Spleen (tissue), 11 donors: ENCODE data around the gene DIP2A. TPM values are rescaled to one million over a fixed set of nuclear protein-coding genes. Genes with fewer than 3 reads are reported as not detected.
A peak's percentile ranks its signal among the peaks of the same experiment; 100 is the strongest.

ENCODE experiments used
- DNase-seq: peaks from one replicate; pipeline ENCODE4 v3.0.0-alpha.2; 2020
- H3K27ac ChIP-seq, 8 donors: fragments of 200-600 bp; sonication (generic) in 7 of 8; 1 replicate in 4 of 8; 2 replicates in 4 of 8; pipeline versions ENCODE4 v1.5.0 to v1.8.0; 2016 to 2021; ENCODE audit warnings: inconsistent platforms in 4 of 8, mild to moderate bottlenecking in 4 of 8, moderate library complexity in 1 of 8
- H3K27me3 ChIP-seq, 7 donors: fragments of 200-600 bp; sonication (generic) in 6 of 7; replicated peaks in 1 of 7; 1 replicate in 4 of 7; 2 replicates in 3 of 7; pipeline versions ENCODE4 v1.5.0 to v1.8.0; 2016 to 2021; ENCODE audit warnings: inconsistent platforms in 3 of 7, mild to moderate bottlenecking in 1 of 7
- H3K36me3 ChIP-seq, 6 donors: fragments of 200-600 bp; sonication (generic) in 5 of 6; 1 replicate in 4 of 6; 2 replicates in 2 of 6; pipeline versions ENCODE4 v1.5.0 to v1.8.0; 2016 to 2021; ENCODE audit warnings: inconsistent platforms in 2 of 6
- H3K4me1 ChIP-seq, 6 donors: fragments of 200-600 bp; sonication (generic) in 5 of 6; 1 replicate in 3 of 6; 2 replicates in 3 of 6; pipeline versions ENCODE4 v1.5.0 to v1.8.0; 2016 to 2021; ENCODE audit warnings: inconsistent platforms in 3 of 6
- H3K4me3 ChIP-seq, 8 donors: fragments of 200-600 bp; sonication (generic) in 7 of 8; 1 replicate in 4 of 8; 2 replicates in 4 of 8; pipeline versions ENCODE4 v1.5.0 to v1.8.0; 2016 to 2021; ENCODE audit warnings: inconsistent platforms in 4 of 8, mild to moderate bottlenecking in 4 of 8, moderate library complexity in 2 of 8
- H3K9me3 ChIP-seq, 8 donors: fragments of 200-600 bp; sonication (generic) in 7 of 8; 1 replicate in 4 of 8; 2 replicates in 4 of 8; pipeline versions ENCODE4 v1.5.0 to v1.8.0; 2016 to 2021; ENCODE audit warnings: inconsistent platforms in 4 of 8
- POLR2A ChIP-seq, 3 donors: fragments of 450-650 bp; IDR thresholded peaks; one replicate each; pipeline ENCODE4 v1.5.1; 2017; ENCODE audit warnings: antibody characterized with exemption in 3 of 3, mild to moderate bottlenecking in 1 of 3
- POLR2AphosphoS5 ChIP-seq, 3 donors: sonication (generic); formaldehyde crosslinking; IDR thresholded peaks; one replicate each; pipeline ENCODE4 v1.5.1; 2017; ENCODE audit warnings: antibody characterized with exemption in 3 of 3
- whole genome bisulfite sequencing, 5 donors: extraction: QIAGEN DNeasy Blood & Tissue Kit in 3 of 5; methylation state at CpG; one replicate each; pipeline versions ENCODE4 v1.1.5 to v1.1.7; 2013 to 2018; 5-methylcytosine and 5-hydroxymethylcytosine counted together
- intact Hi-C: fragments of 100-400 bp; cut with DNase I; formaldehyde crosslinking; loops from one replicate; pipeline ENCODE4 v1.15.0; 2023; ENCODE audit warnings: low total_unique reads
- polyA plus RNA-seq, 3 donors: library from polyadenylated mRNA; stranded (reverse); fragments of 200-250 nt; gene quantifications; one replicate each; pipeline ENCODE4 v1.2.1, GENCODE V29; 2013
- total RNA-seq, 7 donors: library from RNA; depleted of rRNA in 3 of 7; stranded (reverse); fragments of >200 nt in 3 of 7; fragmentation: NEBNext Ultra II Directional in 4 of 7; extraction: Animal tissue kit (Norgen Biotek cat#: 25700) in 4 of 7; gene quantifications; one replicate each; pipeline versions ENCODE4 v1.1.0 to v1.2.1, GENCODE V29; 2016 to 2021
- TF ChIP-seq, protein P1 (sequence below), 11 experiments: fragments of 200-600 bp in 7 of 11; fragments of 450-650 bp in 4 of 11; sonication (generic) in 4 of 11; IDR thresholded peaks in 8 of 11; conservative IDR thresholded peaks in 3 of 11; 1 replicate in 7 of 11; 2 replicates in 4 of 11; pipeline versions ENCODE4 v1.4.0 to v1.8.0; 2016 to 2021; ENCODE audit warnings: antibody characterized with exemption in 11 of 11, inconsistent platforms in 4 of 11, mild to moderate bottlenecking in 1 of 11
- donor health status: healthy with polysubstance abuse.
- donor health status: DM: no; HTN: no; CAD: no; lungs with moderate emphysema.
- donor health status: DM: no; HTN: no; CAD: no.
- donor health status: Bipolar disorder and iron deficiency.
- donor health status: healthy.
- donor health status: DM: no; HTN: no; CAD: no.
- donor health status: DM: yes; HTN: yes; CAD: no.

The DIP2A gene
- total and polyA plus RNA-seq, 10 donors: 14.7 to 96.7 (median 64.1) TPM

DNA sequence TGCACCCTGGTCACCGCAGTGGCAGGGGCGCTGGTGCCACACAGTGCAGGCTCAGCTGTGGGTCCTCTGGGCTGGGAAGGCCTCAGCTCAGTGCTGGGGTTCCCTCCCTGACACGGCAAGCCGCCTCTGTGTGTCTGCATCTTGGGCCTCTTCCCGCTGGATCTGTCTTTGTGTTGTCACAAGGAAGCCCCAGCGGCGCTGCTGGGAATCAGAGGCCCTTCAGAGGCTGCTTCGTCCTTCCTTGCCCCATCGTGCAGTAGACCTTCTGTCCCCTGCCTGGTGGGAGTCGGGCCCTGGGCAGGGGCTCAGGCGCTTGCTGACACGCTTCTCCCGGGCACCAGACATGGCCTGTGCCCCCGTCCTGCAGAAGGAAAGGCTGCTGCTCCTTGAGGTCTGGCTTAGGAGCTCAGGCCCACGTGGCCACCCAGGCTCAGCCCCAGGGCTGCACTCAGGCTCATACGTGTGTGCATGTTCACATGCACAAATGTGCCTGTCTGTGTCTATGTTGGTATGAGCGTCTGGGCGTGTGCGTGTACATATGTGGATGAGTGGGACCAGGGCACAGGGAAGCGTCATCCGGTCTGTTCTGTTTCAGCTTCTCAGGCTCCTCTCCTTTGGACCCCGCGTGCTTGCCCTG is 24.3 kb upstream of the DIP2A start:
- peaks cover 0 to 100% (median 81%) of the 10 kb centered on the region in 6 donors for H3K36me3 ChIP-seq
- H3K27me3 ChIP-seq: no peaks in the 10 kb centered on the region
- intact Hi-C loops: no loop called here
- no peak overlapping the region for H3K27ac ChIP-seq
- no peak for DNase-seq
- TF ChIP-seq, protein P1, sequence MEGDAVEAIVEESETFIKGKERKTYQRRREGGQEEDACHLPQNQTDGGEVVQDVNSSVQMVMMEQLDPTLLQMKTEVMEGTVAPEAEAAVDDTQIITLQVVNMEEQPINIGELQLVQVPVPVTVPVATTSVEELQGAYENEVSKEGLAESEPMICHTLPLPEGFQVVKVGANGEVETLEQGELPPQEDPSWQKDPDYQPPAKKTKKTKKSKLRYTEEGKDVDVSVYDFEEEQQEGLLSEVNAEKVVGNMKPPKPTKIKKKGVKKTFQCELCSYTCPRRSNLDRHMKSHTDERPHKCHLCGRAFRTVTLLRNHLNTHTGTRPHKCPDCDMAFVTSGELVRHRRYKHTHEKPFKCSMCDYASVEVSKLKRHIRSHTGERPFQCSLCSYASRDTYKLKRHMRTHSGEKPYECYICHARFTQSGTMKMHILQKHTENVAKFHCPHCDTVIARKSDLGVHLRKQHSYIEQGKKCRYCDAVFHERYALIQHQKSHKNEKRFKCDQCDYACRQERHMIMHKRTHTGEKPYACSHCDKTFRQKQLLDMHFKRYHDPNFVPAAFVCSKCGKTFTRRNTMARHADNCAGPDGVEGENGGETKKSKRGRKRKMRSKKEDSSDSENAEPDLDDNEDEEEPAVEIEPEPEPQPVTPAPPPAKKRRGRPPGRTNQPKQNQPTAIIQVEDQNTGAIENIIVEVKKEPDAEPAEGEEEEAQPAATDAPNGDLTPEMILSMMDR (IDR thresholded peaks at IDR 0.05 in 8 of 11, conservative IDR thresholded peaks at IDR 0.05 in 3 of 11): no peak
- TF ChIP-seq POLR2A (IDR thresholded peaks at IDR 0.05): no peak
- no peak for TF ChIP-seq POLR2AphosphoS5 (IDR thresholded peaks at IDR 0.05)
- peaks cover 0 to 9% (median 0%) of the 10 kb centered on the region in 6 donors for H3K4me1 ChIP-seq
- no peaks in the 10 kb centered on the region for H3K9me3 ChIP-seq
- H3K4me3 ChIP-seq: no peak overlapping the region
- 95 to 96% (median 95%) methylated on average over 23 of the region's 23 CpGs for WGBS, 5 donors

DNA sequence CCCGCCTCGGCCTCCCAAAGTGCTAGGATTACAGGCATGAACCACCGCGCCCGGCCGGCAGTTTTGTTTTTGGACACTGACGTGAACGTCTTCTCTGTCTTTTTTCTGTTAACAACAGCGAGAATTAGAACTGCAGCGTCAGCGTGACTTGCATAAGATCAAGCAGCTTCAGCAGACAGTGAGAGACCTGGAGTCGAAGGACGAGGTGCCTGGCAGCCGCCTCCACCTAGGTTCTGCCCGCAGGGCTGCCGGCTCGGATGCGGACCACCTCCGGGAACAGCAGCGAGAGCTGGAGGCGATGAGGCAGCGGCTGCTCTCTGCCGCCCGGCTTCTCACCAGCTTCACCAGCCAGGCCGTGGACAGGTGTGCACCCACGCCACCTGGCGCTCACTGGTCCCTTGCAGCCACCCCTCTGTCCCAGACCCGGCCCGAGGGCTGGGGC is 22.9 kb upstream of the DIP2A start:
- H3K27me3 ChIP-seq: no peaks in the 10 kb centered on the region
- TF ChIP-seq POLR2A (IDR thresholded peaks at IDR 0.05): no peak
- peak in 1 of 3 donors; percentile 25 for TF ChIP-seq POLR2AphosphoS5 (IDR thresholded peaks at IDR 0.05)
- TF ChIP-seq, protein P1 (IDR thresholded peaks at IDR 0.05 in 8 of 11, conservative IDR thresholded peaks at IDR 0.05 in 3 of 11): no peak
- whole genome bisulfite sequencing, 5 donors: 94 to 98% (median 96%) methylated on average over 29 of the region's 29 CpGs
- intact Hi-C loops: no loop called here
- H3K36me3 ChIP-seq: peaks cover 2 to 100% (median 82%) of the 10 kb centered on the region in 6 donors
- no peak overlapping the region for H3K4me3 ChIP-seq
- DNase-seq: no peak
- no peaks in the 10 kb centered on the region for H3K9me3 ChIP-seq
- no peak overlapping the region for H3K27ac ChIP-seq
- peaks cover 0 to 9% (median 0%) of the 10 kb centered on the region in 6 donors for H3K4me1 ChIP-seq

DNA sequence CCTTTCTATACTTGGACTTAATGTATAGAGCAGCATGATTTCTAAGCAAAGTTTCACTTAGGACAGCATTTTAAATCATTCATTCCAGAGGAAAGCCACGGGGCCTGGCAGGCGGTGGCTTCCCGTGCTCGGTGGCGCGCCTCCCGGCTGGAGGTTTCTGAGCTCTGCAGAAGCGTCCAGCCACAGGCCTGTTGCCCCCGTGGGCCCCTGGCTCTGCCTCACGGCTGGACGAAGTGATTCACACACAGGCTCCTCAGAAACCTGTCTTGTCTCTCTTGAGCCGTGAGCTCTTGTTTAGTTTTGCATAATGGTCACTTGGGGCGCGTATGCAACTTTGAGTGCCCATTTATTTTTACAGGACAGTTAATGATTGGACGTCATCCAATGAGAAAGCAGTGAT is 22.1 kb upstream of the DIP2A start:
- no peaks in the 10 kb centered on the region for H3K27me3 ChIP-seq
- no peaks in the 10 kb centered on the region for H3K9me3 ChIP-seq
- peaks cover 0 to 9% (median 0%) of the 10 kb centered on the region in 6 donors for H3K4me1 ChIP-seq
- no peak overlapping the region for H3K27ac ChIP-seq
- H3K4me3 ChIP-seq: no peak overlapping the region
- peaks cover 2 to 100% (median 82%) of the 10 kb centered on the region in 6 donors for H3K36me3 ChIP-seq
- no peak for DNase-seq
- 77 to 91% (median 89%) methylated on average over 14 to 15 of the region's 15 CpGs for WGBS, 5 donors
- intact Hi-C loops: no loop called here
- TF ChIP-seq POLR2A (IDR thresholded peaks at IDR 0.05): no peak
- TF ChIP-seq POLR2AphosphoS5 (IDR thresholded peaks at IDR 0.05): no peak
- TF ChIP-seq, protein P1 (IDR thresholded peaks at IDR 0.05 in 8 of 11, conservative IDR thresholded peaks at IDR 0.05 in 3 of 11): no peak

DNA sequence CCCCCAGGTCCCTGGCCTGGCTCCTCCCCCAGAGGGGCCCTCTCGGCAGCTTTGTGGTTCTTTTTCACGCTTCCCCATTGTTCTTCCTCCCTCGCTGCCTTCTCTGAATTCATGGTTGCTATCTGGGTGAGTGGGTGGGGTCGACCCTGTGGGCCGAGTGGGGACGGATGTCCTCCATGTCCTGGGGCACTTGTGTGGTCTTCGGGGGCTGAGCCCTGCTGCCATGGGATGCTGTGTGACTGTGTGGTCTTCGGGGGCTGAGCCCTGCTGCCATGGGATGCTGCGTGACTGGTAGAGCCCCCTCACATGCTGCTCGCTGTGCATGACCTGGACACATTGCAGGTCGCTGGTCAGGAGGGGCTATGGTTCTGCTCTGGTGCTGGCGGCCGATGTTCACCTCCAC is 21.6 kb upstream of the DIP2A start:
- WGBS, 5 donors: 65 to 71% (median 70%) methylated on average over 9 to 13 of the region's 13 CpGs
- peaks cover 2 to 100% (median 82%) of the 10 kb centered on the region in 6 donors for H3K36me3 ChIP-seq
- no peak for DNase-seq
- intact Hi-C loops: no loop called here
- H3K27ac ChIP-seq: no peak overlapping the region
- H3K4me1 ChIP-seq: peaks cover 0 to 9% (median 0%) of the 10 kb centered on the region in 6 donors
- no peak overlapping the region for H3K4me3 ChIP-seq
- H3K27me3 ChIP-seq: no peaks in the 10 kb centered on the region
- no peak for TF ChIP-seq POLR2AphosphoS5 (IDR thresholded peaks at IDR 0.05)
- no peaks in the 10 kb centered on the region for H3K9me3 ChIP-seq
